HEK293 (cell line): ENCODE data around the gene CYP11A1.
A peak's percentile ranks its signal among the peaks of the same experiment; 100 is the strongest.

Source experiments
- CTCF ChIA-PET: fragments of 350-600 bp; formaldehyde crosslinking; extraction: SDS; loops from one replicate; lab custom pipeline; 2021; ENCODE audit warnings: antibody characterized with exemption; lab: Yijun Ruan, JAX
- POLR2A ChIA-PET: fragments of 300-600 bp; formaldehyde crosslinking; extraction: SDS; loops from one replicate; lab custom pipeline; 2020; ENCODE audit warnings: antibody characterized with exemption, inconsistent platforms; lab: Yijun Ruan, JAX
- H3K27ac ChIP-seq: fragments of 200-500 bp; sonication (Bioruptor generic); 2 replicates; pipeline ENCODE4 v1.5.1; 2014; ENCODE audit warnings: low read depth, low read length, control low read depth, inconsistent platforms; ENCODE audit errors: extremely low read depth
- H3K36me3 ChIP-seq, 2 experiments: fragments of 200-500 bp in 1 of 2; sonication (Bioruptor generic) in 1 of 2; 1 replicate in 1 of 2; 2 replicates in 1 of 2; pipeline ENCODE4 v1.5.1; 2014 to 2017; ENCODE audit warnings: inconsistent platforms in 2 of 2, low read length in 2 of 2; ENCODE audit not compliant: control insufficient read depth in 2 of 2, insufficient read depth in 1 of 2
- H3K4me1 ChIP-seq: fragments of 200-500 bp; sonication (Bioruptor generic); 2 replicates; pipeline ENCODE4 v1.5.1; 2014; ENCODE audit warnings: mild to moderate bottlenecking, low read length, inconsistent platforms; ENCODE audit not compliant: control insufficient read depth, insufficient read depth
- H3K4me3 ChIP-seq: 2 replicates; pipeline ENCODE4 v1.5.1; 2011; ENCODE audit warnings: low read depth, mild to moderate bottlenecking, control low read depth, low read length, moderate library complexity
- H3K9me3 ChIP-seq: fragments of 200-500 bp; sonication (Bioruptor generic); 2 replicates; pipeline ENCODE4 v1.5.1; 2014; ENCODE audit warnings: low read depth, low read length, inconsistent platforms; ENCODE audit not compliant: control insufficient read depth, insufficient read depth
- EGR2 ChIP-seq: fragments of 450-650 bp; formaldehyde crosslinking; IDR thresholded peaks from 2 replicates; pipeline ENCODE4 v1.5.1; 2016; ENCODE audit warnings: low read depth, missing biosample characterization, missing genetic modification characterization
- GFI1B ChIP-seq: fragments of 450-650 bp; formaldehyde crosslinking; IDR thresholded peaks from 2 replicates; pipeline ENCODE4 v1.5.1; 2016; ENCODE audit warnings: missing biosample characterization, missing genetic modification characterization
- GLIS2 ChIP-seq: fragments of 450-650 bp; formaldehyde crosslinking; IDR thresholded peaks from 2 replicates; pipeline ENCODE4 v1.5.1; 2016; ENCODE audit warnings: missing biosample characterization, missing genetic modification characterization
- KLF1 ChIP-seq: fragments of 450-650 bp; formaldehyde crosslinking; IDR thresholded peaks from 2 replicates; pipeline ENCODE4 v1.5.1; 2016; ENCODE audit warnings: missing biosample characterization, missing genetic modification characterization
- KLF10 ChIP-seq: fragments of 450-650 bp; IDR thresholded peaks from 2 replicates; pipeline ENCODE4 v1.5.1; 2018; ENCODE audit warnings: missing biosample characterization, mild to moderate bottlenecking, missing genetic modification characterization
- RBAK ChIP-seq: fragments of 450-650 bp; formaldehyde crosslinking; IDR thresholded peaks from 2 replicates; pipeline ENCODE4 v1.5.1; 2016; ENCODE audit warnings: missing biosample characterization, missing genetic modification characterization
- SETDB1 ChIP-seq: IDR thresholded peaks from one replicate; pipeline ENCODE4 v1.6.1; 2017; ENCODE audit warnings: mild to moderate bottlenecking, low read length, moderate library complexity, mixed read lengths; ENCODE audit not compliant: insufficient read length
- TCF7L2 ChIP-seq: IDR thresholded peaks from 2 replicates; pipeline ENCODE4 v1.6.1; 2011; ENCODE audit warnings: low read depth, mild to moderate bottlenecking, inconsistent platforms, low read length, moderate library complexity, borderline replicate concordance
- YY1 ChIP-seq: fragments of 450-650 bp; formaldehyde crosslinking; IDR thresholded peaks from 2 replicates; pipeline ENCODE4 v1.5.1; 2018; ENCODE audit warnings: missing biosample characterization, missing genetic modification characterization
- ZBTB17 ChIP-seq: fragments of 450-650 bp; formaldehyde crosslinking; IDR thresholded peaks from 2 replicates; pipeline ENCODE4 v1.5.1; 2016; ENCODE audit warnings: missing biosample characterization, missing genetic modification characterization
- ZBTB21 ChIP-seq: fragments of 450-650 bp; formaldehyde crosslinking; IDR thresholded peaks from 2 replicates; pipeline ENCODE4 v1.5.1; 2017; ENCODE audit warnings: missing biosample characterization, missing genetic modification characterization
- ZBTB48 ChIP-seq: fragments of 450-650 bp; formaldehyde crosslinking; IDR thresholded peaks from 2 replicates; pipeline ENCODE4 v1.5.1; 2016; ENCODE audit warnings: missing biosample characterization, missing genetic modification characterization
- ZEB2 ChIP-seq: fragments of 450-650 bp; formaldehyde crosslinking; IDR thresholded peaks from 2 replicates; pipeline ENCODE4 v1.5.1; 2016; ENCODE audit warnings: missing biosample characterization, missing genetic modification characterization
- ZNF155 ChIP-seq: fragments of 450-650 bp; formaldehyde crosslinking; IDR thresholded peaks from 2 replicates; pipeline ENCODE4 v1.5.1; 2016; ENCODE audit warnings: missing biosample characterization, missing genetic modification characterization
- ZNF175 ChIP-seq: fragments of 450-650 bp; formaldehyde crosslinking; IDR thresholded peaks from 2 replicates; pipeline ENCODE4 v1.5.1; 2016; ENCODE audit warnings: missing biosample characterization, missing genetic modification characterization
- ZNF184 ChIP-seq: fragments of 450-650 bp; IDR thresholded peaks from 2 replicates; pipeline ENCODE4 v1.5.1; 2018; ENCODE audit warnings: missing biosample characterization, mild to moderate bottlenecking, missing genetic modification characterization
- ZNF24 ChIP-seq: fragments of 450-650 bp; formaldehyde crosslinking; IDR thresholded peaks from 2 replicates; pipeline ENCODE4 v1.5.1; 2016; ENCODE audit warnings: missing biosample characterization, missing genetic modification characterization
- ZNF248 ChIP-seq: fragments of 450-650 bp; formaldehyde crosslinking; IDR thresholded peaks from 2 replicates; pipeline ENCODE4 v1.5.1; 2017; ENCODE audit warnings: missing biosample characterization, missing genetic modification characterization
- ZNF302 ChIP-seq: fragments of 450-650 bp; formaldehyde crosslinking; IDR thresholded peaks from 2 replicates; pipeline ENCODE4 v1.5.1; 2016; ENCODE audit warnings: missing biosample characterization, missing genetic modification characterization, low read depth
- ZNF404 ChIP-seq: fragments of 450-650 bp; formaldehyde crosslinking; IDR thresholded peaks from 2 replicates; pipeline ENCODE4 v1.5.1; 2017; ENCODE audit warnings: missing biosample characterization, missing genetic modification characterization
- ZNF510 ChIP-seq: fragments of 450-650 bp; formaldehyde crosslinking; IDR thresholded peaks from 2 replicates; pipeline ENCODE4 v1.5.1; 2018; ENCODE audit warnings: mild to moderate bottlenecking, missing genetic modification characterization, missing biosample characterization; ENCODE audit not compliant: insufficient replicate concordance
- ZNF561 ChIP-seq: fragments of 450-650 bp; IDR thresholded peaks from 2 replicates; pipeline ENCODE4 v1.5.1; 2018; ENCODE audit warnings: missing biosample characterization, missing genetic modification characterization, borderline replicate concordance
- ZNF658 ChIP-seq: fragments of 450-650 bp; formaldehyde crosslinking; IDR thresholded peaks from 2 replicates; pipeline ENCODE4; 2016; ENCODE audit warnings: missing biosample characterization, missing genetic modification characterization
- ZNF701 ChIP-seq: fragments of 450-650 bp; formaldehyde crosslinking; IDR thresholded peaks from 2 replicates; pipeline ENCODE4 v1.5.1; 2016; ENCODE audit warnings: missing biosample characterization, missing genetic modification characterization
- ZNF747 ChIP-seq: fragments of 450-650 bp; formaldehyde crosslinking; IDR thresholded peaks from 2 replicates; pipeline ENCODE4 v1.5.1; 2016; ENCODE audit warnings: missing biosample characterization, missing genetic modification characterization
- ZNF792 ChIP-seq: fragments of 450-650 bp; formaldehyde crosslinking; IDR thresholded peaks from 2 replicates; pipeline ENCODE4 v1.5.1; 2016; ENCODE audit warnings: missing biosample characterization, missing genetic modification characterization
- ZSCAN30 ChIP-seq: fragments of 450-650 bp; IDR thresholded peaks from 2 replicates; pipeline ENCODE4 v1.5.1; 2018; ENCODE audit warnings: missing biosample characterization, mild to moderate bottlenecking, missing genetic modification characterization, moderate library complexity
- TF ChIP-seq, protein P1 (sequence below): fragments of 450-650 bp; formaldehyde crosslinking; IDR thresholded peaks from 2 replicates; pipeline ENCODE4 v1.5.1; 2016; ENCODE audit warnings: missing biosample characterization, missing genetic modification characterization
- TF ChIP-seq, protein P2 (sequence below): fragments of 450-650 bp; formaldehyde crosslinking; IDR thresholded peaks from 2 replicates; pipeline ENCODE4 v1.5.1; 2016; ENCODE audit warnings: missing biosample characterization, missing genetic modification characterization
- TF ChIP-seq, protein P3 (sequence below): fragments of 450-650 bp; formaldehyde crosslinking; IDR thresholded peaks from 2 replicates; pipeline ENCODE4 v1.5.1; 2016; ENCODE audit warnings: missing biosample characterization, missing genetic modification characterization
- TF ChIP-seq, protein P4 (sequence below): fragments of 450-650 bp; formaldehyde crosslinking; IDR thresholded peaks from 2 replicates; pipeline ENCODE4 v1.5.1; 2016; ENCODE audit warnings: missing biosample characterization, missing genetic modification characterization

CYP11A1 gene

DNA sequence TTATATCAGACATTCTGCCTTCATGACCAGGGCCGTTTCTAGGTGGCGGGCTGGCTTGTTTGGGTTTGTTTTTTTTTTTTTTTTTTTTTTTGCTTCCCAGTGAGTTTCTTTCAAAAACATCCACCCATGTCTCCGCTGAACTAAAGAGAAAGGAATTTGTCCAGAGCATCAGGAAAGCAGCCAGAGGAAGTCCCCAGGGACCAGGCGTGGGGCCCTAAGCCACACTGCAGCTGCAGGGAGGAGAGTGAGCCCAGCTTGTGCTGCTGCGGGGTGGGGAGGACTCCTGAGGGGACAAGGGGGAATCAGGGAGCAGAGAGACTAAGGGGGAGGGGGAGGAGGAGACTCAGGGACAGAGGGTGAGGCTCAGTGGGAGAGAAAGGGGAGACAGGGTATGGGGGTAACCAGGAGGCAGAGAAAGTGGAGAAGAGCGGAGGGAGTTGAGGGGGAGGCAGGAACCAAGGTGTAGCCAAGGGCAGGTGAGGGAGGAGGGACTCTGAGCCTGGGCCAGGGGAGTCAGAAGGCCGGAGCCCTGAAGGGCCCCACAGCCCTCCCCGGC is 49.5 kb downstream of the CYP11A1 start:
- Histone ChIP-seq H3K4me3 (no peak overlapping the region), H3K9me3 (no peaks in the 10 kb centered on the region), H3K4me1 (peaks cover 20% of the 10 kb centered on the region), H3K36me3 (no peaks in the 10 kb centered on the region), H3K27ac (peak overlapping the region; percentile 71)
- ChIA-PET POLR2A (interaction anchor here (0.6 to 1.1 kb wide), 4 partner anchors 11 to 228 kb away, joined by 3 to 4 read pairs (median 4); no protein-coding TSS in a partner anchor), CTCF (interaction anchor here (0.6 to 16.8 kb wide), 8 partner anchors 9 to 348 kb away, joined by 3 to 301 read pairs (median 4); no protein-coding TSS in a partner anchor)
- TF ChIP-seq ZBTB17 (tag by site-specific recombination) (peak; percentile 41; the same call in 1 of the 2 replicates), ZNF404 (tag by site-specific recombination) (no peak), ZSCAN30 (no peak), RBAK (tag by site-specific recombination) (no peak), ZNF701 (tag by site-specific recombination) (peak; percentile 72; the same call in 1 of the 2 replicates), KLF1 (tag by site-specific recombination) (peak; percentile 61; the same call in 1 of the 2 replicates), ZNF510 (no peak), ZNF302 (tag by site-specific recombination) (no peak), ZEB2 (tag by site-specific recombination) (peak; percentile 72; the same call in 1 of the 2 replicates), EGR2 (tag by site-specific recombination) (no peak; the same call in 1 of the 2 replicates), ZNF155 (tag by site-specific recombination) (no peak), SETDB1 (no peak), ZNF248 (tag by site-specific recombination) (no peak), ZBTB21 (tag by site-specific recombination) (0 out of 2 replicates have a peak, but pooled peaks have one; percentile 41), TCF7L2 (no peak), ZNF561 (tag by site-specific recombination) (no peak), YY1 (no peak), ZNF747 (no peak), GLIS2 (peak; percentile 86), ZBTB48 (tag by site-specific recombination) (peak; percentile 96), GFI1B (tag by site-specific recombination) (no peak), ZNF184 (tag by site-specific recombination) (no peak), ZNF658 (tag by site-specific recombination) (no peak), ZNF792 (no peak), ZNF24 (tag by site-specific recombination) (no peak), ZNF175 (tag by site-specific recombination) (no peak), KLF10 (tag by site-specific recombination) (no peak)
- TF ChIP-seq, protein P1, sequence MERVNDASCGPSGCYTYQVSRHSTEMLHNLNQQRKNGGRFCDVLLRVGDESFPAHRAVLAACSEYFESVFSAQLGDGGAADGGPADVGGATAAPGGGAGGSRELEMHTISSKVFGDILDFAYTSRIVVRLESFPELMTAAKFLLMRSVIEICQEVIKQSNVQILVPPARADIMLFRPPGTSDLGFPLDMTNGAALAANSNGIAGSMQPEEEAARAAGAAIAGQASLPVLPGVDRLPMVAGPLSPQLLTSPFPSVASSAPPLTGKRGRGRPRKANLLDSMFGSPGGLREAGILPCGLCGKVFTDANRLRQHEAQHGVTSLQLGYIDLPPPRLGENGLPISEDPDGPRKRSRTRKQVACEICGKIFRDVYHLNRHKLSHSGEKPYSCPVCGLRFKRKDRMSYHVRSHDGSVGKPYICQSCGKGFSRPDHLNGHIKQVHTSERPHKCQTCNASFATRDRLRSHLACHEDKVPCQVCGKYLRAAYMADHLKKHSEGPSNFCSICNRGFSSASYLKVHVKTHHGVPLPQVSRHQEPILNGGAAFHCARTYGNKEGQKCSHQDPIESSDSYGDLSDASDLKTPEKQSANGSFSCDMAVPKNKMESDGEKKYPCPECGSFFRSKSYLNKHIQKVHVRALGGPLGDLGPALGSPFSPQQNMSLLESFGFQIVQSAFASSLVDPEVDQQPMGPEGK (tag by site-specific recombination): peak; percentile 98
- TF ChIP-seq, protein P2, sequence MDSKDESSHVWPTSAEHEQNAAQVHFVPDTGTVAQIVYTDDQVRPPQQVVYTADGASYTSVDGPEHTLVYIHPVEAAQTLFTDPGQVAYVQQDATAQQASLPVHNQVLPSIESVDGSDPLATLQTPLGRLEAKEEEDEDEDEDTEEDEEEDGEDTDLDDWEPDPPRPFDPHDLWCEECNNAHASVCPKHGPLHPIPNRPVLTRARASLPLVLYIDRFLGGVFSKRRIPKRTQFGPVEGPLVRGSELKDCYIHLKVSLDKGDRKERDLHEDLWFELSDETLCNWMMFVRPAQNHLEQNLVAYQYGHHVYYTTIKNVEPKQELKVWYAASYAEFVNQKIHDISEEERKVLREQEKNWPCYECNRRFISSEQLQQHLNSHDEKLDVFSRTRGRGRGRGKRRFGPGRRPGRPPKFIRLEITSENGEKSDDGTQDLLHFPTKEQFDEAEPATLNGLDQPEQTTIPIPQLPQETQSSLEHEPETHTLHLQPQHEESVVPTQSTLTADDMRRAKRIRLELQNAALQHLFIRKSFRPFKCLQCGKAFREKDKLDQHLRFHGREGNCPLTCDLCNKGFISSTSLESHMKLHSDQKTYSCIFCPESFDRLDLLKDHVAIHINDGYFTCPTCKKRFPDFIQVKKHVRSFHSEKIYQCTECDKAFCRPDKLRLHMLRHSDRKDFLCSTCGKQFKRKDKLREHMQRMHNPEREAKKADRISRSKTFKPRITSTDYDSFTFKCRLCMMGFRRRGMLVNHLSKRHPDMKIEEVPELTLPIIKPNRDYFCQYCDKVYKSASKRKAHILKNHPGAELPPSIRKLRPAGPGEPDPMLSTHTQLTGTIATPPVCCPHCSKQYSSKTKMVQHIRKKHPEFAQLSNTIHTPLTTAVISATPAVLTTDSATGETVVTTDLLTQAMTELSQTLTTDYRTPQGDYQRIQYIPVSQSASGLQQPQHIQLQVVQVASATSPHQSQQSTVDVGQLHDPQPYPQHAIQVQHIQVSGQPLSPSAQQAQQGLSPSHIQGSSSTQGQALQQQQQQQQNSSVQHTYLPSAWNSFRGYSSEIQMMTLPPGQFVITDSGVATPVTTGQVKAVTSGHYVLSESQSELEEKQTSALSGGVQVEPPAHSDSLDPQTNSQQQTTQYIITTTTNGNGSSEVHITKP: peak; percentile 86
- TF ChIP-seq, protein P3, sequence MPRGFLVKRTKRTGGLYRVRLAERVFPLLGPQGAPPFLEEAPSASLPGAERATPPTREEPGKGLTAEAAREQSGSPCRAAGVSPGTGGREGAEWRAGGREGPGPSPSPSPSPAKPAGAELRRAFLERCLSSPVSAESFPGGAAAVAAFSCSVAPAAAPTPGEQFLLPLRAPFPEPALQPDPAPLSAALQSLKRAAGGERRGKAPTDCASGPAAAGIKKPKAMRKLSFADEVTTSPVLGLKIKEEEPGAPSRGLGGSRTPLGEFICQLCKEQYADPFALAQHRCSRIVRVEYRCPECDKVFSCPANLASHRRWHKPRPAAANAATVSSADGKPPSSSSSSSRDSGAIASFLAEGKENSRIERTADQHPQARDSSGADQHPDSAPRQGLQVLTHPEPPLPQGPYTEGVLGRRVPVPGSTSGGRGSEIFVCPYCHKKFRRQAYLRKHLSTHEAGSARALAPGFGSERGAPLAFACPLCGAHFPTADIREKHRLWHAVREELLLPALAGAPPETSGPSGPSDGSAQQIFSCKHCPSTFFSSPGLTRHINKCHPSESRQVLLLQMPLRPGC (tag by site-specific recombination): peak; percentile 23; the same call in 1 of the 2 replicates
- TF ChIP-seq, protein P4, sequence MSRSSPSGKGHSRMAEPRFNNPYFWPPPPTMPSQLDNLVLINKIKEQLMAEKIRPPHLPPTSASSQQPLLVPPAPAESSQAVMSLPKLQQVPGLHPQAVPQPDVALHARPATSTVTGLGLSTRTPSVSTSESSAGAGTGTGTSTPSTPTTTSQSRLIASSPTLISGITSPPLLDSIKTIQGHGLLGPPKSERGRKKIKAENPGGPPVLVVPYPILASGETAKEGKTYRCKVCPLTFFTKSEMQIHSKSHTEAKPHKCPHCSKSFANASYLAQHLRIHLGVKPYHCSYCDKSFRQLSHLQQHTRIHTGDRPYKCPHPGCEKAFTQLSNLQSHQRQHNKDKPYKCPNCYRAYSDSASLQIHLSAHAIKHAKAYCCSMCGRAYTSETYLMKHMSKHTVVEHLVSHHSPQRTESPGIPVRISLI (tag by site-specific recombination): peak; percentile 74
